Pancreas (tissue), 10 donors: ENCODE measurements around the gene ALDH9A1. TPM values are rescaled to one million over a fixed set of nuclear protein-coding genes. Genes with fewer than 3 reads are reported as not detected.

Experiments
- ATAC-seq, 4 donors: fragments of 200-7000 bp; cut with Tn5 transposase; one replicate each; pipeline versions ENCODE4 v1.8.0 to v1.9.1; 2020; ENCODE audit warnings: mild to moderate bottlenecking in 4 of 4, moderate library complexity in 4 of 4
- DNase-seq, 6 donors: peaks; one replicate each; pipeline ENCODE4 v3.0.0-alpha.2; 2020
- FAIRE-seq: peaks from 2 replicates; lab custom pipeline; 2012; peaks lifted over from hg19 to GRCh38; lab: Jason Lieb, UNC
- H3K27ac ChIP-seq, 4 donors: fragments of 200-600 bp; sonication (generic); 1 replicate in 3 of 4; 2 replicates in 1 of 4; pipeline versions ENCODE4 v1.5.0 to v1.8.0; 2020
- H3K27me3 ChIP-seq, 4 donors: fragments of 200-600 bp; one replicate each; pipeline ENCODE4 v1.8.0; 2021
- H3K36me3 ChIP-seq, 3 donors: fragments of 200-600 bp; sonication (generic) in 1 of 3; one replicate each; pipeline versions ENCODE4 v1.5.0 to v1.8.0; 2020 to 2021
- H3K4me1 ChIP-seq, 3 donors: fragments of 200-600 bp; one replicate each; pipeline ENCODE4 v1.8.0; 2021
- H3K4me3 ChIP-seq, 4 donors: fragments of 200-600 bp; sonication (generic) in 2 of 4; one replicate each; pipeline versions ENCODE4 v1.5.0 to v1.8.0; 2020 to 2021
- H3K9me3 ChIP-seq, 4 donors: fragments of 200-600 bp; one replicate each; pipeline ENCODE4 v1.8.0; 2021
- WGBS, 2 donors: extraction: QIAGEN DNeasy Blood & Tissue Kit; methylation state at CpG; one replicate each; pipeline ENCODE4 v1.1.7; 2013; 5-methylcytosine and 5-hydroxymethylcytosine counted together
- intact Hi-C, 3 donors: fragments of 100-400 bp; cut with DNase I; formaldehyde crosslinking; loops; one replicate each; pipeline versions ENCODE4 v1.11.1 to v1.14.2; 2022
- polyA plus RNA-seq, 2 donors: library from polyadenylated mRNA; stranded (reverse); fragments of 200-250 nt; gene quantifications; one replicate each; pipeline ENCODE4 v1.2.3, GENCODE V29; 2013
- total RNA-seq, 6 donors: library from RNA; stranded (reverse); fragmentation: NEBNext Ultra II Directional in 4 of 6; extraction: Animal tissue kit (Norgen Biotek cat#: 25700) in 4 of 6; gene quantifications; one replicate each; pipeline versions ENCODE4 v1.2.1 to v1.2.4, GENCODE V29; 2021 to 2023
- TF ChIP-seq, protein P1 (sequence below), 4 donors: fragments of 200-600 bp; sonication (generic) in 3 of 4; IDR thresholded peaks; one replicate each; pipeline versions ENCODE4 v1.5.0 to v1.8.0; 2021; ENCODE audit warnings: antibody characterized with exemption in 4 of 4
- donor health status: healthy with polysubstance abuse.
- donor health status: DM: no; HTN: no; CAD: no; lungs with moderate emphysema.
- donor health status: DM: no; HTN: no; CAD: no.
- donor health status: control.
- donor health status: control.
- donor health status: Bipolar disorder and iron deficiency.
- donor health status: DM: yes; HTN: yes; CAD: no.
- donor health status: DM: no; HTN: no; CAD: no.
- donor health status: DM: no; HTN: no; CAD: no.
- donor health status: DM: yes; HTN: yes; CAD: no.

ALDH9A1 gene
- total and polyA plus RNA-seq, 8 donors = 13.1 to 37.6 (median 23.1) TPM

DNA sequence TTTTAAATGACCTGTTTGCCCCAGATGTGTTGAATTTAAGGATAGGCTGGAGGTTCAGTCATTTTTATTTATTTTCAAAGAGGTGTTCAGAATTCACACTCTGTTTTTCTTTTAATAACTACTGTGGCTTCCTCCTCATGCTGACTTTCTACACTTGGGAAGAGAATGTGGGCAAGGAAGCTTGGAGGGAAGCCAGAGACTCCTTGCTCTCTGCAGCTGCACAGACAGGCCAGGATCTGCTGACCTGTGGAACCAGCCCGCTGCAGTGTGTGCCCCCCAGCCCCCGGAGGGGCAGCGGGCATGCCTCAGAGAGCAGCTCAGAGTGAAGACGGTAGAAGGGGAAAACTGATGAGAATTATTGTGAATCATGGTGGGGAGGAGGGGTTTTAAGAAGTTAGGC is 50.4 kb downstream of the ALDH9A1 start:
- Histone ChIP-seq H3K4me3 (no peak overlapping the region), H3K4me1 (peaks cover 11 to 22% (median 13%) of the 10 kb centered on the region in 3 donors), H3K36me3 (peaks cover 0 to 10% (median 0%) of the 10 kb centered on the region in 3 donors), H3K27me3 (no peaks in the 10 kb centered on the region), H3K27ac (no peak overlapping the region), H3K9me3 (no peaks in the 10 kb centered on the region)
- no peak for ATAC-seq
- intact Hi-C loops = no loop called here
- no peak for FAIRE-seq
- 78 to 84% methylated on average over 4 of the region's 4 CpGs for WGBS, 2 donors
- TF ChIP-seq, protein P1, sequence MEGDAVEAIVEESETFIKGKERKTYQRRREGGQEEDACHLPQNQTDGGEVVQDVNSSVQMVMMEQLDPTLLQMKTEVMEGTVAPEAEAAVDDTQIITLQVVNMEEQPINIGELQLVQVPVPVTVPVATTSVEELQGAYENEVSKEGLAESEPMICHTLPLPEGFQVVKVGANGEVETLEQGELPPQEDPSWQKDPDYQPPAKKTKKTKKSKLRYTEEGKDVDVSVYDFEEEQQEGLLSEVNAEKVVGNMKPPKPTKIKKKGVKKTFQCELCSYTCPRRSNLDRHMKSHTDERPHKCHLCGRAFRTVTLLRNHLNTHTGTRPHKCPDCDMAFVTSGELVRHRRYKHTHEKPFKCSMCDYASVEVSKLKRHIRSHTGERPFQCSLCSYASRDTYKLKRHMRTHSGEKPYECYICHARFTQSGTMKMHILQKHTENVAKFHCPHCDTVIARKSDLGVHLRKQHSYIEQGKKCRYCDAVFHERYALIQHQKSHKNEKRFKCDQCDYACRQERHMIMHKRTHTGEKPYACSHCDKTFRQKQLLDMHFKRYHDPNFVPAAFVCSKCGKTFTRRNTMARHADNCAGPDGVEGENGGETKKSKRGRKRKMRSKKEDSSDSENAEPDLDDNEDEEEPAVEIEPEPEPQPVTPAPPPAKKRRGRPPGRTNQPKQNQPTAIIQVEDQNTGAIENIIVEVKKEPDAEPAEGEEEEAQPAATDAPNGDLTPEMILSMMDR (IDR thresholded peaks at IDR 0.05) = no peak
- DNase-seq = no peak

DNA sequence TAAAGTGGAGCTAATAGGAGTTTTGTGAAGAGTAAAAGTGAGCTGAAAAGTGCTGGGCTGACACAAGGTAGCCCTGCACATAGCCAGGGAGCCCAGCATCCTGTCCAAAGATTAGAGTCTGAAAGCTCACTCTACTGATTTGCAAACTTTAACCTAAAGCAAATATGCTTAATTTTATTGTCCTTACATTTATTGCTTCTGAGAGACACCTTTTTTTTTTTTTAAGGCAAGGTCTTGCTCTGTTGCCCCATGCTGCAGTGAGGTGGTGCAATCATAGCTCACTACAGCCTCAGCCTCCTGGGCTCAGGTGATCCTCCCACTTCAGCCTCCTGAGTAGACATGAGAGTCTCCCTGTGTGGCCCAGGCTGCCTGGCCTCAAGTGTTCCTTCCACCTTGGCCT is 50.8 kb downstream of the ALDH9A1 start:
- Histone ChIP-seq H3K36me3 (peaks cover 0 to 10% (median 0%) of the 10 kb centered on the region in 3 donors), H3K27me3 (no peaks in the 10 kb centered on the region), H3K27ac (no peak overlapping the region), H3K9me3 (no peaks in the 10 kb centered on the region), H3K4me1 (peaks cover 11 to 22% (median 13%) of the 10 kb centered on the region in 3 donors), H3K4me3 (no peak overlapping the region)
- intact Hi-C loops = no loop called here
- no peak for ATAC-seq
- TF ChIP-seq, protein P1 (IDR thresholded peaks at IDR 0.05) = no peak
- no peak for FAIRE-seq
- no peak for DNase-seq

DNA sequence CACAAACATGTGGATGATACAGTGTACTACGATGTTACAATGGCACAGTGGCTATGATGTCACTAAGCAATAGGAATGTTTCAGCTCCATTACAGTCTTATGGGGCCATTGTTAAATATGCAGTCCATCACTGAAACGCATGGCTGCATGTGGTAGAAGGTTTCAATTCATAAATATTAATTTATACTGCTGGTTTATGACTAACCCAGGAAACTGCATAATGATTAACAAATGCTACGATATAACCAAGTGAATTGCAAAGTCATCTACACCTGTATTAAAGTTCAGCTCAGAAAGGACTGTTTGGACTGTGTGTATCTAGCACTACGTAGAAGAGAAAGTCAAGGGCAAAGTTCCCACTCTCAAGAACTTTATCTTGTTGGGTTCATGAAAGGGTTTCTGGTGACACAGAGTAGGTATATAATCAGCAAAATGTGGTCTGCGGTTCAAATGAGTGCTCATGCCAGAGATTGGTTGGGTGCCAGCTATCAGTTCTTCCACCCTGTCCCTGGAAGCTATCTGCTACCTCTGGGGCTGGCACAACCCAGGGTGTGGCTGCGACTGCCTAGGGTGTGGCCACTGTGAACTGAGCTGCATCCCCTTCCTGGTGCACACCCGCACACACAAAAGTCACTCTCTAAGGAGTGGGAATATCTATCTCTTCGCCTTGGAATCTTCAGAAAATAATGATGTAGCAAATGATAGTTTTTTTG is 52.6 kb downstream of the ALDH9A1 start:
- Histone ChIP-seq H3K9me3 (no peaks in the 10 kb centered on the region), H3K4me3 (no peak overlapping the region), H3K27me3 (no peaks in the 10 kb centered on the region), H3K27ac (peak overlapping the region in 2 of 4 donors; percentile 2 to 62), H3K36me3 (peaks cover 0 to 1% (median 0%) of the 10 kb centered on the region in 3 donors), H3K4me1 (peaks cover 11 to 25% (median 20%) of the 10 kb centered on the region in 3 donors)
- TF ChIP-seq, protein P1 (IDR thresholded peaks at IDR 0.05) = no peak
- WGBS, 2 donors = 19 to 21% methylated on average over 8 of the region's 8 CpGs
- intact Hi-C loops = no loop called here
- ATAC-seq (peak; percentile 89 to 93 (median 91)), FAIRE-seq (no peak), DNase-seq (peak in 4 of 6 donors; percentile 34 to 51 (median 38))

DNA sequence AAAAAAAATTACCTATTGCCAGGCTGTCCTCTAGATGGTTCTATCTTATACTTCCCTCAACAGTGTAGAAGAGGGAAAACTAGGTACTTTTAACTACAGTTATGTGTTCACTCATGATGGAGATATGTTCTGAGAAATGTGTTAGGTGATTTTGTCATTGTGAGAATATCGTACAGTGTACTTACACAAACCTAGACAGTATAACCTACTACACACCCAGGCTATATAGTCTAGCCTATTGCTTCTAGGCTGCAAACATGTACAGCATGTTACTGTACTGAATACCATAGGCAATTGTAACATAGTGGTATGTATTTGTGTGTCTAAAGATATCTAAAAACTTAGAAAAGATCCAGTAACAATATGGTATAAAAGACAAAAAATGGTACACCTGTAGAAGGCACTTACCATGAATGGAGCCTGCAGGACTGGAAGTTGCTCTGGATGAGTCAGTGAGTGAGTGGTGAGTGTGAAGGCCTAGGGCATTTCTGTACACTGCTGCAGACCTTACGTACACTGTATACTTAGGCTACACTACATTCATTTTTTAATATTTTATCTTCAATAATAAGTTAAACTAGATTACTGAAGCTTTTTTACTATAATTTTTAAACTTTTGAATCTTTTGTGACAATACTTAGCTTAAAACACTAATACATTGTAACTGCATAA is 54.2 kb downstream of the ALDH9A1 start:
- Histone ChIP-seq H3K4me1 (peaks cover 11 to 25% (median 20%) of the 10 kb centered on the region in 3 donors), H3K27ac (no peak overlapping the region), H3K36me3 (no peaks in the 10 kb centered on the region), H3K9me3 (no peaks in the 10 kb centered on the region), H3K27me3 (no peaks in the 10 kb centered on the region), H3K4me3 (no peak overlapping the region)
- no peak for FAIRE-seq
- DNase-seq = no peak
- TF ChIP-seq, protein P1 (IDR thresholded peaks at IDR 0.05) = no peak
- no peak for ATAC-seq
- intact Hi-C loops = no loop called here
- 73 to 87% methylated on average over 2 of the region's 2 CpGs for WGBS, 2 donors
